HG03196 (cell line): ENCODE data around the gene SPRR2E.
"Not testable (repeated sequence)": the region's sequence is repeated elsewhere in the genome, so short reads cannot be mapped to it uniquely, and the experiment has no call there.

Source experiments
- ATAC-seq: cut with Tn5 transposase; IDR thresholded peaks from one replicate; pipeline ENCODE4 v1.9.1; 2021; ENCODE audit not compliant: unreplicated experiment

Gene SPRR2E

DNA sequence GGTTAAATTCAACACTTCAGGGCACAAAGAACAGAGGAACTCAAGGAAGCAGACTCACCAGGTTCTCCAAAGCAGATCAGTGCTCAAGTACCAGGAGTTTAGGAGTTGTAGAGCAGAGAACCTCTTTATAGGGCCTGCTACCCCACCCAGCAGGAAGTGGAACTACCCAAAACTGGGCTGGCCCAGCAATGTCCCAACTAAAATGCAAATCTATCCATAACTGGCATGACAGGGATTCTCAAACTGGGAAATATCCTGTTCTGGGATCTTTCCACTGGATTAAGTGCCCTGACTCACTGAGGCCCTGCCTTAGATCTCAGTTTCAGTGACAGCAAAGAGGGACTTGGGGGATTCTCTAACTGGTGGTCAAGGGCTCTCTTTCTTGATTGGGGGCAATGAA, at the start of gene SPRR2E:
TSS of gene SPRR2E (minus strand) at position 101 of the 400 bp plus-strand sequence. CDS start 775 bp downstream, outside the sequence.
- no peak for ATAC-seq

DNA sequence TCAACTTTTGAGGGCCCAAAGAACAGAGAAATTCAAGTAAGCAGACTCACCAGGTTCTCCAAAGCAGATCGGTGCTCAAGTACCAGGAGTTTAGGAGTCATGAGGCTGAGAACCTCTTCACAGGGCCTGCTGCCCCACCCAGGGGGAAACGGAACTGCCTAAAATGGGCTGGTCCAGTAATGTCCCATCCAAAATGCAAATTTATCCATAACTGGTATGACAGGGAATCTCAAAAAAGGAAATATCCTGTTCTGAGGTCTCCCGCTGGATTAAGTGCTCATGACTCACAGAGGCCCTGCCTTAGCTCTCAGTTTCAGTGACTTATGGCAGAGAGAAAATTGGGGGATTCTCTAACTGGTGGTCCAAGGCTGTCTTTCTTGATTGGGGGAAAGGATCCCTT, 47.1 kb upstream of the SPRR2E start:
- ATAC-seq: no peak

DNA sequence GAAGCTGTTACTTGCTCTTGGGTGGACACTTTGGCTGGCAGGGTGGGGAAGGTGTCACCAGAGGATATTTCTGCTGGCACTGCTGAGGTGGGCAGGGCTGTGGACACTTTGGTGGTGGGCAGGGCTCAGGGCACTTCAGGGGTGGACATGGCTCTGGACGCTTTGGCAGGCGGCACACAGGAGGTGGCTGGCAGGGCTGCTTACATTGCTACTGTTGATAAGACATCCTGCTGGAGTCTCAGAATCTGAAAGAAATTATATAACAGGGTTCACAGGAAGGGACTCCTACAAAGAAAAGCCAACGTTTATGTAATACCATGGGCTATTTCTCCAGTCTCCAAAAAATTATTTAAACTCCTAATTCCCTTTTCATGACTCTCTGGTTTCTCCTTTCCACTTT, 46.2 kb upstream of the SPRR2E start:
- no peak for ATAC-seq

DNA sequence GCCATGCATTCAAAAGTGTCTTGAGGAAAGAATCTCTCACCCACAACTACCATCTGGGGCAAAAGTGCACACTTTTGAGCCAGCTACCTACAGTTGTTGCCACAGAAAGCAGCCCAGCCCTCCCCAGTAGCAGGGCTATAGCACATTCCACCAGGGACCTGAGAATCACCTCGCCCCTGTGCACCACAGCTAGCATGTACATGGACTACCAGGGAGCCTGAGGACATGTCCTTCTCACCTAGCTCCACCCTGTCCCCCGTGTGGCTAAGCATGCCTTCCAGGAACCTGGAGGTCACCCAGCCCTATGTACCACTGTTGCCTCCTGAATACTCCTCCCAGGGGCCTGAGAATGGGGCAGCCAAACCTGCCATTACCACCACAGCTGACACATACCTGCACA, 39.4 kb upstream of the SPRR2E start:
- no peak for ATAC-seq

DNA sequence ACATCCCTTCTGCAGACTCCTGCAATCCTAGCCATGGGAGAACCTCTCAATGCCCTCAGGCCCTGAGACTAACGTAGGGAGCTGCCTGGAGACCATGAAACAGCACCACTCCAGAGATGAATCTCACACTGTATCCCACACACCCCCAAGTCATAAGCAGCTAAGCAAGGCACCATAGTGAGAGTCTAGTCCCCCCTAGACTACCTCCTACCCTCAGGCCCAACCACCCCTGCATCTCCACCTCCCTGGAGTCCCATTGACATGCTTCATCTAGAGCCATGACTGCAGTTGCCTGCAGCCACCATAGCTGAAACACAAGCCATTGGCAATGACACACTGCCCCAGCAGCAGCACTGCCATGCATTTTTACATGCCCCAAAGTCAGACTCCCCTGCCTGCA, 38.9 kb upstream of the SPRR2E start:
- ATAC-seq: no peak

DNA sequence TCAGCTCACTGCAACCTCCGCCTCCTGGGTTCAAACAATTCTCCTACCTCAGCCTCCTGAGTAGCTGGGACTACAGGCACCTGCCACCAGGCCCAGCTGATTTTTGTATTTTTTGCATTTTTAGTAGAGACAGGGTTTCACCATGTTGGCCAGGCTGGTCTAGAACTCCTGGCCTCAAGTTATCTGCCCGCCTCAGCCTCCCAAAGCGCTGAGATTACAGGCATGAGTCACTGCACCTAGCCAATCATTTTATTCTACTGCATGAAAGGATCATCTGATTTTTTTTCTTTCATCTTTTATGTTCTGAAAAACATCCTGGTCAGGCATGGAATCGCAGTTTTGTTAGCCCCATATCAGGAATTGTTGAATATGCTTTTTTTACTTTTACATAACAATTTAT, 34.4 kb upstream of the SPRR2E start:
- ATAC-seq: not testable (repeated sequence)

DNA sequence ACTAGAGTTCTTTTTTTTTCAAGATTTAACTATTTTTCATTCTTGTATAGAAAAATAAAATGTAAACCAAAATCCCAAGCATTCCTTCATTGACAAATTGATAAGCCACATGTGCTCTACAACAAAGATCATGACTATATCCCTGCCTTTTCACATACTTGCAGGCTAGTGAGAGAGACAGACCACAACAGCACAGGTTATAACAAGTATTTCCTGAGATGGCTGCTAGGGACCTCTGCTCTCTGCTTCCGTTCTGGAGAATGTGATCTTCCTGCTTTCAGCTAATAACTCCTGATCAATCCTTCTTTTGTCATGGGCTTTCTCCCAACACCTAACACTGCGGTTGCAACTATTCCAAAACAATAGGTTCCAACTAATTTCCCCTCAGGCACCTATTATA, 33.0 kb upstream of the SPRR2E start:
- ATAC-seq: no peak

DNA sequence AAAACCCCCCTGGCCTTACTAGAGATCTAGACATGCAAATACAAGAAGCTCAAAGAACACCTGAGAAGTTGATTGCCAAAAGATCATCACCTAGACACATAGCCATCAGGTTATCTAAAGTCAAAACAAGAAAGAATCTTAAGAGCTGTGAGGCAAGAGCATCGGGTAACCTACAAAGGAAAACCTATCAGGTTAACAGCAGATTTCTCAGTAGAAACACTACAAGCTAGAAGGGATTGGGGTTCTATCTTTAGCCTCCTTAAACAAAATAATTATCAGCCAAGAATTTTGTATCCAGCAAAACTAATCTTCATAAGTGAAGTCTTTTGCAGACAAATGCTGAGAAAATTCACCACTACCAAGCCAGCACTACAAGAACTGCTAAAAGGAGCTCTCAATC, 31.2 kb upstream of the SPRR2E start:
- no peak for ATAC-seq

DNA sequence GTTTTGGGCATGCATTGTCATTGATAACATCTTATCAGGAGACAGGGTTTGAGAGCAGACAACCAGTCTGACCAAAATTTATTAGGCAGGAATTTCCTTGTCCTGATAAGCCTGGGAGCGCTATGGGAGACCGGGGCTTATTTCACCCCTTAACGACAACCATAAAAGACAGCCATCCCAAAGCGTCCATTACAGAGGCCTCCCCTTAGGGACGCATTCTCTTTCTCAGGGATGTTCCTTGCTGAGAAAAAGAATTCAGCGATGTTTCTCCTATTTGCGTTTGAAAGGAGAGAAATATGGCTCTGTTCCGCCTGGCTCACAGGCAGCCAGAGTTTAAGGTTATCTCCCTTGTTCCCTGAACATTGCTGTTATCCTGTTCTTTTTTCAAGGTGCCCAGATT, 29.5 kb upstream of the SPRR2E start:
- ATAC-seq: not testable (repeated sequence)

DNA sequence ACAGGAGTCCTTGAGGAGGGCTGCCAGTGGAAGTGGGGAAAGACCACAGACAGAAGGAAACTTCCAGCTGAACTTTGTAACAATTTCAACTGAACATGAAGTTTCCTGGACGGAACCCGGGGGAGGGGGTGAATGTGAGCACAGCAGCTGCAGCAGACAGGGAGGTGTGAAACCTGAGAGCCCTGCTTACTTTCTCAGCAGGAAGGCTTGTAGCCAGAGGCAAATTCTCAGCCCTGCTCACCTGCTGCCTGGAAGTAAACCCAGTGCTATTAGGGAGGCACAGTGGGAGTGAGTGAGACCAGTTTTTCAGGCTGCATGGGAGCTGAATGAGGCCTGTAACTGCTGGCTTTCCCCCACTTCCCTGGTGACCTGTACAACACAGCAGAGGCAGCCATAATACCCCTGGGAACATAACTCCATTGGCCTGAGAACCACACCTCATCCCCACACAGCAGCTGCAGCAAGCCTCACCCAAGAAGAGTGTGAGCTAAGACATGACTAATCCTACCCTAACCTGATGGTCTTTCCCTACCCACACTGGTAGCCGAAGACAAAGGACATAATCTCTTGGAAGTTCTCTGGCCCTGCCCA, 28.6 kb upstream of the SPRR2E start:
- ATAC-seq: no peak

DNA sequence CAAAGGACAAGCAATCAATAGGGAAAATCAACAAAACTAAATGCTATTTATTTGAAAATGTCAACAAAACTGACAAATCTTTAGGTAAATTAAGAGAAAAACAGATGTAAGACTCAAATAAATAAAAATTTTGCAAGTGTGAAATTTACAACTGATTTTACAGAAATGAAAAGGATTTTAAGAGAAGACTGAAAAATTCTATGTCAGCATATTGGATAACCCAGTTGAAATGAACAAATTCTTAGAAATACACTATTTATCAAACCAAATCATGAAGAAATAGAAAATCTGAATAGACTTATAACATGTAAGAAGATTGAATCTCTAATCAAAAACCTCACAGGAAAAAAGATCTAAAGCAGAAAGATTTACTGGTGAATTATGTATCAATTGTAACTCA, 26.6 kb upstream of the SPRR2E start:
- no peak for ATAC-seq

DNA sequence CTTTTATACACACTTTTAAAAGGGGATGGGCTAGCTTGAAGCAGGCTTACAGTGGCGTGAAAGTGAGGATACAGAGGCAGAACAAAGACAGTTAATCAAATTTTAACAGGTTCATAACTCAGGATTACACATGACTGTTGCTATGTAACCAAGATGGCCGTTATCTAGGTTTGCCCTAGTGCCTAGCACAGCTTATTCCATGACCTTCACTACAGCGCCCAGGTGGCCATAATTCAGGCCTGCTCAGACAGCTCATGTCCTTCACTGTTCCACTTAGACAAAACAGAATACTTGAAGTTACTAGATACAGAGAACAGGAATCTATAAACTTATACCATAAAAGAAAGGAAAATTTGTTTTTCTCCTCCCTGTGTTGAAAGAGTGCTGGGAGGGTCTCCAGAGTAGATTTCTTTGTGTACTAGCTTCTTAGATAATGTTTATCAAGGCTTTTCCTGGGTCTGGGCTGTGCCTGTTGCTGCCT, 25.2 kb upstream of the SPRR2E start:
- no peak for ATAC-seq

DNA sequence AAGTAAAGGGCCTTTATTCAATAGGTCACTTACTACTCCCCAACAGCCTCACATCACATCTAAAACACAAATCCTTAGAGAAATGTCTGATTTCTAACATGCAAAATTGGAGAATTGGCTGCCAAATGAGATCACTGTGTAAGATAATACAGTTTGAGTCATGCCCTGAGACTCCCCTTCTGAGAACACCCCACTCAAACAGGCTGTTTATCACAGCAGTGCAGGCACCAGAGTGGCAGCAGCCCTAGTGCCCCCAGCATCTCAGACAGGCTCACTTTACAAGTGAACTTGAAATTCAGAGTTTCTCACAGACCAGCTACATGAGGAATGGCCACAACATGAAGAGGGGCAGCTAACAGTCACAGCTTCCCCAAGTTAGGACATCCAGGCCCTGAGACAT, 20.9 kb upstream of the SPRR2E start:
- not testable (repeated sequence) for ATAC-seq

DNA sequence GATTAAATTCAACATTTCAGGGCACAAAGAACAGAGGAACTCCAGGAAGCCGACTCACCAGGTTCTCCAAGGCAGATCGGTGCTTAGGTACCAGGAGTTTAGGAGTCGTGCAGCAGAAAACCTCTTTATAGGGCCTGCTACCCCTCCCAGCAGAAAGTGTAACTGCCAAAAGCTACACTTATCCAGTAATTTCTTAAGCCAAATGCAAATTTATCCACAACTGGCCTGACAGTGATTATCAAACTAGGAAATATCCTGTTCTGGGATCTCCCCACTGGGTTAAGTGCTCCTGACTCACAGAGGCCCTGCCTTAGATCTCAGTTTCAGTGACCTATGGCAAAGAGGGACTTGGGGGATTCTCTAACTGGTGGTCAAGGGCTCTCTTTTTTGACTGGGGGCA, 19.1 kb upstream of the SPRR2E start, which contains the start of gene SPRR2F:
TSS of gene SPRR2F (minus strand) at position 101 of the 400 bp plus-strand sequence. CDS start 783 bp downstream, outside the sequence.
- ATAC-seq: no peak

DNA sequence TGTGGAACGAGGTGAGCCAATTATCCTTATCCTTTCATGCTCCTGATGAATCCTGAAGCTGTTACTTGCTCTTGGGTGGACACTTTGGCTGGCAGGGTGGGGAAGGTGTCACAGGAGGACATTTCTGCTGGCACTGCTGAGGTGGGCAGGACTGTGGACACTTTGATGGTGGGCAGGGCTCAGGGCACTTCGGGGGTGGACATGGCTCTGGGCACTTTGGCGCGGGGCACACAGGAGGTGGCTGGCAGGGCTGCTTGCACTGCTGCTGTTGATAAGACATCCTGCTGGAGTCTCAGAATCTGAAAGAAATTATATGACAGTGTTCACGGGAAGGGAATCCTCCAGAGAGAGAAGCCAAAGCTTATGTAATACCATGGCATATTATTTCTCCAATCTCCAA, 18.1 kb upstream of the SPRR2E start:
- not testable (repeated sequence) for ATAC-seq

DNA sequence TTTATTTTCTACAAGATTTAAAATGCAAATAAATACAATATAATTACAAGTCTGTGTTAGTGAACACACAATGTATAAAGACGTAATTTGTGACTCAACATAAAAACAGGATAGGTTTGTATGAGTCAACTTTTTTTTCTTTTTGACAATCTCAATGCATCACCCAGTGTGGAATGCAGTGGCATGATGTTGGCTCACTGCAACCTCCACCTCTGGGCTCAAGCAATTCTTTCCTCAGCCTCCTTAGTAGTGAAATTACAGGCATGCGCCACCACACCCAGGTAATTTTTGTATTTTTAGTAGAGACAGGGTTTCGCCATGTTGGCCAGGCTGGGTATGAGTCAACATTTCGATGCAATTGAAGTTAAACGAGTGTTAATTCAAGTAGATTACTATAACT, 5.9 kb upstream of the SPRR2E start:
- ATAC-seq: no peak

DNA sequence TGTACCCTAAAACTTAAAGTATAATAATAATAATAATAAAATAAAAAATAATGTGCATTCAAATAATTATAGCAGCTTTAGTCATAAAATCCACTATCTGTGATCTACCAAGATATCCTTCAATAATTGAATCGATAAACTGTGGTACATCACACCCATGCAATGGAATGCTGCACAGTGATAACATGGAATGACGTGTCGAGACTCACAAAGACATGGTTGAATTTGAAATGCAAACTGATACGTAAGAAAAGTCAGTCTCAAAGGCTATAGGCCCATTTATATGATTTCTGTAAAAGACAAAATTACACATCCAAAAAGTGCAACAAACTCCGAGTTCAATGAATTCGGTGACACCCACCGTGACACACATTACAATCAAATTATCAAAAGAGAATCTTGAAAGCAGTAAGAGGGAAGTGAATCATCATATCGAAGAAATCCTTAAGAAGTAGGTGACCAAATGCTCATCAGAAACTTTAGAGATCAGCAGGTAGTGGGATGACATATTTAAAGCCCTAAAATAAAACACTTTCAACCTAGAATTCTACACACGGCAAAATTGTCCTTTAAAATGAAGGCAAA, 5.2 kb upstream of the SPRR2E start:
- ATAC-seq: no peak

DNA sequence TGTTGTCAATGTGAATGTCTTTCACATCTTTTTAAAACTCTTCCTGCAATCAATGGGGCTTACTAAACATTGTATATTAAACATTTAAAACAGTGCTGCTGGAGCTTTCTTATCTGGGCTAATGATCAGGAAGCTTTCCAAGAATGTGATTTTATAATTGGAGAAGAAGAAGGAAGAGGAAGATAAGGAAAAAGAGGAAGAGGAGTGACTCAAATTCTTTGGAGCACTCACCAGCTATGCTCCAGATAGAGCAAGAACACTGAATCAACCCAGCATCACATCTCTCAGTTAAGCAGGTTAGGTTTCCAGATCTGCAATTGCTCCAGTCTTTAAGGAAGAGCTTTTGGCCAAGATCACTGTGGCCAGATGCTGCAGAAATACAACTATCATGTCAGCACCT, 1.4 kb upstream of the SPRR2E start:
- no peak for ATAC-seq

DNA sequence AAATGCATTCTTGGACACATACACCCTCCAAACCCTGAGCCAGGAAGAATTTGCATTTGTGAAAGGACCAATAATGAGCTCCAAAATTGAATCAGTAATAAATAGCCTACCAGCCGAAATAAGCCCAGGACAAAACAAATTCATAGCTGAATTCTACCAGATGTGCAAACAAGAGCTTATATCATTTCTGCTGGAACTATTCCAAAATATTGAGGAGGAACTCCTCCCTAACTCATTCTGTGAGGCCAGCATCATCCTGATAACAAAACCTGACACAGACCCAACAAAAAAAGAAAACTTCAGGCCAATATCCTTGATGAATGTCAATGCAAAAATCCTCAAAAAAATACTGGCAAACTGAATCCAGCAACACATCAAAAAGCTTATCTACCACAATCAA, 6.7 kb downstream of the SPRR2E start:
- ATAC-seq: no peak

DNA sequence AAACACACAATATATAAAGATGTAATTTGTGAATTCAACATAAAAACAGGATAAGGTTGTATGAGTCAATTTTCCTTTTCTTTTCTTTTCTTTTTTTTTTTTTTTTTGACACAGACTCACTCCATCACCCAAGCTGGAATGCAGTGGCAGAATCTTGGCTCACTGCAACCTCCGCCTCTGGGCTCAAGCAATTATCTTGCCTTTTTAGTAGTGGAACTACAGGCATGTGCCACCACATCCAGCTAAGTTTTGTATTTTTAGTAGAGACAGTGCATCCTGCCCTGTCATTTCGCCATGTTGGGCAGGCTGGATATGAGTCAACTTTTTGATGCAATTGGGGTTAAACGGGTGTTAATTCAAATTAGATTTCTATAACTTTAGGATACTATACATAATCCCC, 12.6 kb downstream of the SPRR2E start:
- no peak for ATAC-seq

DNA sequence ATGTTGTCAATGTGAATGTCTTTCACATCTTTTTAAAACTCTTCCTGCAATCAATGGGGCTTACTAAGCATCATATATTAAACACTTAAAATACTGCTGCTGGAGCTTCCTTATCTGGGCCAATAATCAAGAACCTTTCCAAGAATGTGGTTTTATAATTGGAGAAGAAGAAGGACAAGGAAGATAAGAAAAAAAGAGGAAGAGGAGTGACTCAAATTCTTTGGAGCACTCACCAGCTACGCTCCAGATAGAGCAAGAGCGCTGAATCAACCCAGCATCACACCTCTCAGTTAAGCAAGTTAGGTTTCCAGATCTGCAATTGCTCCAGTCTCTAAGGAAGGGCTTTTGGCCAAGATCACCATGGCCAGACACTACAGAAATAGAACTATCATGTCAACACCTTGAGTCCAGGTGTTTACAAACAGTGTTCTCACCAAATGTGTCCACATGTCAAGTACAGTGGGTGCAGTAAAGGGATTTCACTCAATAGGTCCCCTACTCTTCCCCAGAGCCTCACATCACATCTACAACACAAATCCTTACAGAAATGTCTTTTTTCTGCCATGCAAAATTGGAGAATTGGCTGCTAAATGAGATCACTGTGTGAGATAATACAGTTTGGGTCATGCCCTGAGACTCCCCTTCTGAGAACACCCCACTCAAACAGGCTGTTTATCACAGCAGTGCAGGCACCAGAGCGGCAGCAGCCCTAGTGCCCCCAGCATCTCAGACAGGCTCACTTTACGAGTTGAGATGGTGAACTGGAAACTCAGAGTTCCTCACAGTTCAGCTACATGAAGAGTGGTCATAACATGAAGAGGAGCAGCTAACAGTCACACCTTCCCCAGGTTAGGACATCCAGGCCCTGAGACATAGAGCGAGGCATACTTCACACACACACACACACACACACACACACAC, 21.3 kb downstream of the SPRR2E start:
- no peak for ATAC-seq

DNA sequence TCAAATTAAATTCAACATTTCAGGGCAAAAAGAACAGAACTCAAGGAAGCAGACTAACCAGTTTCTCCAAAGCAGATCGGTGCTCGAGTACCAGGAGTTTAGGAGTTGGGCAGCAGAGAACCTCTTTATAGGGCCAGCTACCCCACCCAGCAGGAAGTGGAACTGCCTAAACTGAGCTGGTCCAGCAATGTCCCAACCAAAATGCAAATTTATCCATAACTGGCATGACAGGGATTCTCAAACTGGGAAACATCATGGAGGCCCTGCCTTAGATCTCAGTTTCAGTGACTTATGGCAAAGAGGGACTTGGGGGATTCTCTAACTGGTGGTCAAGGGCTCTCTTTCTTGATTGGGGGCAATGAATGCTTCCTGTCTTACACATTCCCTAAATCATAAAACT, 22.8 kb downstream of the SPRR2E start, which contains the start of gene SPRR2B:
TSS of gene SPRR2B (minus strand) at position 101 of the 400 bp plus-strand sequence. CDS start 772 bp downstream, outside the sequence.
- ATAC-seq: no peak
